T-helper 1 cell treated with Interleukin-12 subunit alpha and Interleukin-12 subunit beta and Interleukin-4 antibody, amounts not matched to agents 30 ng/mL and 1 ng/mL, for 36 hours (primary cell): ENCODE data around the gene SLC38A1. TPM values are rescaled to one million over a fixed set of nuclear protein-coding genes. Genes with fewer than 3 reads are reported as not detected.
"Not testable (repeated sequence)": the region's sequence is repeated elsewhere in the genome, so short reads cannot be mapped to it uniquely, and the experiment has no call there.

ENCODE experiments used
- intact Hi-C: fragments of 100-400 bp; cut with micrococcal nuclease; formaldehyde crosslinking; loops from one replicate; pipeline ENCODE4 v1.15.1; 2024
- total RNA-seq: library from RNA; stranded (reverse); gene quantifications from 2 replicates; pipeline ENCODE4 v1.2.3, GENCODE V29; 2022

The SLC38A1 gene
- total RNA-seq, 1 donor from 2014 or later, result 173 TPM

DNA sequence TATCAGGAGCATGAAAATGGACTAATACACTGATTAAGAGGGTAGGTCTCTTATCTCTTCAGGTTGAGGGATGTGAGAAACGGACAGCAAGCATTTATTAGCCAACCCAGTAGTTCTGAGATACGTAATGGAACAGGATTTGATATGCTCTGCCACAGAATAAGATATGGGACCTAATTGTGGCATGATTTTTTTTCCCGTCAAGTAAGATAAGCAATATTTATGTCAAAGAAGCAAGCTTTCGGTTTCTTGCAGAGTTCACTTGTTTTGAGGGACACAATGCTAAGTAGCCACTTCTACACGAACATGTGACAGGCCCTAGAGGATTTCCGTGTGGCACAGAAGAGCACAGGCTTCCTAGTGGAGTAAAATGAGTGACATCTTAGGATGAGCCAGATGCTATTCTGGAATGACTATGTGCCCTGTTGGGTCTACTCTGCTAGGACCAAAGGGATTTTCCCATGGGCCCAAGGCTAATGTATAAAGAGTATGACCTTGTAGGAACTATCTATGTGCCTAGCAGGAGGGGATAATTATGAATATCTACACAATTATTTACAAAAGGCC is 57.9 kb downstream of the SLC38A1 start:
- intact Hi-C loops, result loop anchor here (1.0 to 10.0 kb wide), 5 partner anchors 8 to 1366 kb away; partner anchors contain the start of gene NELL2

DNA sequence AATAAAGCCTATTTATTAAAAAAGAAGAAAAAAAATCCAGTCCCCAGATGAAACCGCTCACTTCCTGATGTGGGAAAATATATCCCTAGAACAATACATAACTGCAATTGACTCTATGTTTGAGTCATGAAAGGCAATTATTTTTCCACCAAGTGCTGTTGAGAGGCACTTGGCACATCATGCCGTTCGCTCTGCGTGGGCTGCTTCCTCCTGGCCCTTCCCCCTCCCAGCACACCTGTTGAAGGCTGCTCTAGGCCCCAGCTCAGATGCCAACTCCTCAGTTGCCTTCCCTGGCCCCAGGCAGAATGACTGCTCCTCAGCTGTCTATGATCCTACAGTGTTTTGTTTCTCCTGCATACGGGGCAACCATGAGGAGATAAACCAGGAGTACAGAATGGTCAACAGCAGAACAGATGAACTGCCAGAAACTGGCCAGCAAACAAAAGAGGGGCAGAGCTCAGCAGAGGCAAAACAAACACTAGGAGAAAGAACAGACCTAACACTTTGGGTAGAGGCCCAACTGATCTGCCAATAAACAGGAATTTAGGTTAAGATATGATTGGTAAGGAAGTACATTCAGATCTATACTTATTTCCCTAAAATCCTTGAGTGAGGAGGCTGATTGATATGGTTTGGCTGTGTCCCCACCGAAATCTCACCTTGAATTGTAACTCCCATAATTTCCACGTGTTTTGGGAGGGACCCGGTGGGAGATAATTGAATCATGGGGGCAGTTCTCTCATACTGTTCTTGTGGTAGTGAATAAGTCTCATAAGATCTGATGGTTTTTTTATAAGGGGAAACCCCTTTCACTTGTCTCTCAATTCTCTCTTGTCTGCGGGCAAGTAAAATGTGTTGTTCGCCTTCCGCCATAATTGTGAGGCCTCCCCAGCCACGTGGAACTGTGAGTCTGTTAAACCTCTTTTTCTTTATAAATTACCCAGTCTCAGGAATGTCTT is 58.6 kb downstream of the SLC38A1 start:
- intact Hi-C loops, result loop anchor here (1.0 to 10.0 kb wide), 5 partner anchors 9 to 1365 kb away; partner anchors contain the start of gene NELL2

DNA sequence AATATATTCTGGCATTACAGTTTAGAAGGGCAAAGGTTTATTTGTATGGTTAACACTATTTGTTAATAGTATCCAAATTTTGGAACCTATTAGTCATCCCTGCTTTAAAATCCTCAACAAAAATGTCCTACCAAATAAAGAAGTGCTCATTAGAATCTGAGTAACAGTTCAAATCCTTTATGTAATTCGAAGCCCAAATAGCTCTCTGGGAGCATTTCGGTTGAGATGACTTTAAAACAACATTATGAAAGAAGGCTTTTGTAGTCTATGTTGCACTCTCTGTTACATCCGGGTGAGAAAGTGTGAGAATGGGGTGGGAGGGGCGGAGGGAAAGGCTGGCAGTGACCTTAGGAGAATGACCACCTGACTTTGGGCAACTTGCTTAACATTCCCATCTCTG is 59.7 kb downstream of the SLC38A1 start:
- intact Hi-C loops, result no loop called here

DNA sequence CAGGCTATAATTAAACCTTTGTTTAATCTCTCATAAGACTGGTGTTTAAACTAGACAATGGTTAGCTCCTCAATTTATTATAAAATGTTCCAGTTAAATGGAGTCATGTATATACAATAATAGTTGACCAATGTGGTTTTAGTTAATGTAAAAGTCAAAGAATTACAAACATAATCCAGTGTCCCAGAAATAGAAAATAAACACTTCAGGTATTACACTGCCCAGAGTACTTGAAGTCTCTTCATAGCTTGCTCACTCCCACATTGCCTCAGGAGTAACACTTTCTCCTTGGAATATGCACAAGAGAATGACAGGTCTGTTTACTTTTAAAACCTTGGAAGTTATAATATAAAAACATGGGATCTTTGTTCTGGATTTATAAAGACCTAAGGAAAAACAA is 60.5 kb downstream of the SLC38A1 start:
- intact Hi-C loops, result no loop called here

DNA sequence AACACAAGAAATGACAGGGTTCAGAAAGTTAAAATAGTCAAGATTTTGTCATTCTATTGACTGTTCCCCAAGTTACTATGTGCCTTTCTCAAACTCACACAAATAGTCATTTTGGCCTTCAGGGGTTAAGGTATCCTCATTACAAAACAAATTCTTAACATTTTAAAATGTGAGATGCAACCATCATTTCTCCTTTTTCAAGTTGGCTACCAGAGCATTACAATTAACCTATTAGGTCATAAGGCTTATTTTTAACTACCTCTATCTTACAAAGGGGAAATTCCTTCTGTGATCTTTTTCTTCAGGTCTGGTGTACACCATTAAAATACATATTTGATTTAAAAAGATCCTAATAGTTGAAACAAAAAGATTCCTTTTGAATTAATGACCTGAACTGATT is 61.2 kb downstream of the SLC38A1 start:
- intact Hi-C loops, result no loop called here

DNA sequence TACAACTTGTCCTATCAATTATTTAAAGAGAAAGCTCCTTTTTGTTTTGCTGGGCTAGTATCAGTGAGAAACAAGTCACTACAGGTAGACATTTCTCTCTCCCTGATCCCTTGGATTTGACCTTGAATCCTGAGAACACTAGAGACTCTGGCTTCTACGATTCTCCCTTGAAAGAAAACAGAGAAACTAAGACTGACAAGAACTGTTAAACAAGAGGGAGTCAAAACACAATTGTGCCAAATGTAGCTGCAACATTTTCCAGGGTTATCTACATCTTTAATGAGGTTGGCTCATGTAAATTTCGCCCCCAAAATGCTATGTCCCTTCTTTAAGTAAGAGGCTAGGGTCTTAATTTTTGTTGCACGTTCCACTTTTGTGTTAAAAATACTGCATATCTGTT is 62.4 kb downstream of the SLC38A1 start:
- intact Hi-C loops, result no loop called here

DNA sequence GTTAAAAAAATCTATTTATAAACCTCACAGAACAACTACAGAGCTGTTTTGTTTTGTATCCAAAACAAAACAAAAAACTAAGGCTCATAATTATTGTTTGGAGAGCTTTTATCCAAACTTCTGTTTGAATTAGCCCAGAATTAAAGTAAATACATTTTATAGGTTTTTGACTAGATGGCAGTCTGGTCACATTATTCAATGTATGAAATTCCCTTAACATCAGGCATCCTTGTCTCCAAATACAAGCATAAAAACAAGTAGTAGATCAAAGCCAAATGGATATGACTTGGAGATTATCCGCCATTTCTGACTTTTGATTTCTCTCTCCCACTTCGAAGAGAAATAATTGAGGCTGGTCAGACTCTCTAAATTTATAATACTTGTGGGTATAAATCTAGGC is 63.5 kb downstream of the SLC38A1 start:
- intact Hi-C loops, result no loop called here

DNA sequence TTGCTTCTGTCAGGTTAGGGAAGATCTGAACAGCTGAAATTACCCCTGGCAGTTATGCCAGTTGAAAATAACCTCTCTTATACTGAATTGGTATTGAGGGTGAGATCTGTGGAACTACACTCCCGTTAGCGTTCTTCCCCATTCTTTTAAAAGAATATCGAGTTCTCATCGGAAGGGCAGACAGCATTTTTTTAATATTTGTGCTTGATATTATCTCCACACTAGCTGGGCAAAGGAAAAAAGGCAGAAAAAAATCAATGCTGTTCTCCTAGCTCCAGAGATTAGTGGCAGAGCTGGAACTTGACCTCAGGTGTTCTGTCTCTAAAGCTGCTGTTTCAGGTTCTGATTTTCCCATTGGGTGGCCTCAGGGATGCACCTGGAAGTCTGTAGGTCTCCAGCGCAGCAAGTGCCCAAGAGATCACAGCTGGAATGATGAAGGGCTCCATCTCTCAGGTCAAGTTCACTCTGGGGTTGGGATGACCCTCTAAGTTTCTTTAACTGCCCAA is 67.5 kb downstream of the SLC38A1 start:
- intact Hi-C loops, result no loop called here

DNA sequence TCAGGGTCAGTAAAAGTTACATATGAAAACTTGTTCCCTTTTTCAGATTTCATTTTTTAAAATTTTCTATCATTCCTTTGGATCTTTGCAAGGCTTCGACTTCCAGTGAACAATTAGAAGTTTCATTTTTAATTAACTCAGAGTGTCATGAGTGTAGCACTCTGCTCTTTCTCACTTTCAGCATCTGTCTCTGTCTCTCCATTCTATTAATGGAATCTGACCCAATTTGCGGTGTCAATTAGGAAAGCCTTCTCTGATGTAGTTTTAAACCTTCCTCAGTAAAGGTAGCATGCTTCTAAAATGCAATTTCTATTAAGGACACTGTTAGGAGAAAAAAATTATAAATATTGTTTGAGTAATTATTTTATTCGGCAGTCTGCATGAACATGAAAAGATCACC is 68.3 kb downstream of the SLC38A1 start:
- intact Hi-C loops, result no loop called here

DNA sequence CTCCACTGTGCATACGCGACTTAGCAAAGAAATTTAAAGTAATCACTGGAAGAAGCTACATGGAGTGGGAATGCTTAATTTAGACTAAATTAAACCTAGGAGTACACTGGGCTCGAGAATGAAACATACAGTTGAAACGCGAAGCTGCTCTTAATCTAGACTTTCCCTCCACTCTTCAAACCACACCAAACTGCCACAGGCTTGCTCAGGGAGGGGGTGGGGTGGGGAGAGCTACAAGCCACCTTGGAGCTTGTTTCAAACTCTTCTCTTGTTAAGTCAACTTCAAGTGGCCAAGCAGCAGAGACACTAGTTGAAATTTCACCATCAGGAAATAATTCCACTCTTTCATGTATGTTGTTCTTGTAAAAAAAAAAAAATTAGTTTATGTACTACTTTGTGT is 69.9 kb downstream of the SLC38A1 start:
- intact Hi-C loops, result no loop called here

DNA sequence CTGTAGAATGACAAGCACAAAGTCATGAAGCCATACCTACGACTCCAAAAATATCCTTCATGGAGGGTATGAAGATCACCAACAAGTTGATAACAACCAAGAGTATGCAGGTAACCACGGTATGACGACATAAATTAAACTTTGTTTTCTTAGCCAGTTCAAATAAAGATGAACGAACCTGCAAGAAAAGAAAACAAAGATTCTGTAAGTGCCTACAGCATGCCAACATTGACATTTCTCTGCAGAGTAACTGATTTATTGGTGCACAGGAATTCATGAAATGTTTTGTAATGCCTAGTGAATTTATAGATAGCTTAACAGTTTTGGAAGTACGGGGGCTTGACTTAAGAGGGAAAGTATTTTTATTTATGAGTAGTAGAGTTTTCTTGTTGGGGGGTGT is 71.0 kb downstream of the SLC38A1 start:
- intact Hi-C loops, result no loop called here

DNA sequence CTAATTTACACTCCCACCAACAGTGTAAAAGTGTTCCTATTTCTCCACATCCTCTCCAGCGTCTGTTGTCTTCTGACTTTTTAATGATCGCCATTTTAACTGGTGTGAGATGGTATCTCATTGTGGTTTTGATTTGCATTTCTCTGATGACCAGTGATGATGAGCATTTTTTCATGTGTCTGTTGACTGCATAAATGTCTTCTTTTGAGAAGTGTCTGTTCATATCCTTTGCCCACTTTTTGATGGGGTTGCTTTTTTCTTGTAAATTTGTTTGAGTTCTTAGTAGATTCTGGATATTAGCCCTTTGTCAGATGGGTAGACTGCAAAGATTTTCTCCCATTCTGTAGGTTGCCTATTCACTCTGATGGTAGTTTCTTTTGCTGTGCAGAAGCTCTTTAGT is 78.3 kb downstream of the SLC38A1 start:
- intact Hi-C loops, result not testable (repeated sequence)

DNA sequence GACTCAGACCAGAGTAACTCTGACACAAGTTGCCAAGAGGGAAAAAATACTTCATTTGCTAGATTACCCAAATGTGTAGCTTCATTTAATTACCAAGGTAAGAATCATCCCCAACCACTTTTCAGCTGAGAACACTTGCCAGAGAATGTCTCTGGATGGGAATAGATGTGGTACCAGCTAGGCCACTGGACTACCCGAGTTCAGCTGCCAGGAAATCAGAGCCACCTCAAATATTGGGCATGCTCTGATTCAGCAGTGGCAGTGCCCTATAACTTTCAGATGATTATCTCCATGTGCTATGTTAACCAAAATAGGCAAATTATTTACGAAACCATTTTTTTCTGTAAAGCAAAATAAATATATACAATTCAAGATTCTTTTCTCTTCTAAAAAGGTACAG is 80.7 kb downstream of the SLC38A1 start:
- intact Hi-C loops, result no loop called here

DNA sequence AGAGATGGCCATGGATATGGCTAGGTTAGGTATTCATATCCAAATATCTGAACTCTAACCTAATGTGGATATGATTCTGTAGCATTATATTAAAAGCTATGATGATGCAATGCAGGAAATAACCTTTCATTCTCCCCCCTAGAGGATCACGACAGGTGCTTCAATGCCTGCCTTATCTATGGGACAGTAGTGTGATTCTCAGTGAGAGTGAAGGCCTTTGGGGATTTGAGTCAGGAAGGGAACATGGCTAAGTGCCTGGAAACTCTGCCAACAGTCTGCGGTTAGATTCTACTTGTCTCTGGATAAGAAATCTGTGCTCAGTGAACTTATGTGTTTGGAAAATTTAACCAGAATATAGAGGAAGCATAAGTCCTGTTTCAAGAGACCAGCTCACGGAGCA is 81.8 kb downstream of the SLC38A1 start:
- intact Hi-C loops, result no loop called here

DNA sequence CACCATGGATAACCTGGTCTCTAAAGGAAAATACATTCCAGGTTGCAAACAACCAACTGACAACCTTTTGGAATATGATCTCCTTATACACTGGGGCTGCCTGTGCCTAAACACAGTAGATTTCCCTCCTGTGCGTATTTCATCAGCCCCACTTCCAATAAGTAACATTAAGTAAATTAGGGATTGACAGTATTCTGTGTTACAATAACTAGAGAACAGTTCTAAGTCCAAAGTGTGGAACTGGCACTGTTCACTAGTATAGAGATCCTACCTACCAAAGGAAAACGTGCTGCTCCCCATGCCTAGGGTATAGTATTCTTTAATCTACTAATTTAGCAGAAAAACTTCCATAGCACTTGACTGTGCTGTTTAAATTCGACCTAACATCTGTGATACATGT is 82.8 kb downstream of the SLC38A1 start:
- intact Hi-C loops, result no loop called here

DNA sequence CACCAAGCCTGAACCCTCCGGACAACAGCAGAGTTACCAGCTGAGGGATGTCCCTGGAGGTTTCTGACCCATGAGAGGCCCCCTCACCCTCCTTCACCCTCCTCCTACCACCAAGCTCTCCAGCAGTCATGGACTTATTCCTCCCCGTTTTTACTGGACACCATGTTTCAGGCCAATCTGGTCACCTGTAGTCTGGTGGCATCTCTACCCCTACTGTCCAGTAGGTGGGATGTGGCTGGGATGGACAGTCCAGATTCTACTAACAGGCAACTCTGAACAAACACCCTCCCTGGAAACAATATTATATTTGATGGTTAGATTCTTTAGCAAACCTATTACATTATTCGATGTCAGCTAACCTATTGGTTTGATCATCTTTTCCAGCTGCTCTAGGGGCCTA is 83.2 kb downstream of the SLC38A1 start:
- intact Hi-C loops, result no loop called here

DNA sequence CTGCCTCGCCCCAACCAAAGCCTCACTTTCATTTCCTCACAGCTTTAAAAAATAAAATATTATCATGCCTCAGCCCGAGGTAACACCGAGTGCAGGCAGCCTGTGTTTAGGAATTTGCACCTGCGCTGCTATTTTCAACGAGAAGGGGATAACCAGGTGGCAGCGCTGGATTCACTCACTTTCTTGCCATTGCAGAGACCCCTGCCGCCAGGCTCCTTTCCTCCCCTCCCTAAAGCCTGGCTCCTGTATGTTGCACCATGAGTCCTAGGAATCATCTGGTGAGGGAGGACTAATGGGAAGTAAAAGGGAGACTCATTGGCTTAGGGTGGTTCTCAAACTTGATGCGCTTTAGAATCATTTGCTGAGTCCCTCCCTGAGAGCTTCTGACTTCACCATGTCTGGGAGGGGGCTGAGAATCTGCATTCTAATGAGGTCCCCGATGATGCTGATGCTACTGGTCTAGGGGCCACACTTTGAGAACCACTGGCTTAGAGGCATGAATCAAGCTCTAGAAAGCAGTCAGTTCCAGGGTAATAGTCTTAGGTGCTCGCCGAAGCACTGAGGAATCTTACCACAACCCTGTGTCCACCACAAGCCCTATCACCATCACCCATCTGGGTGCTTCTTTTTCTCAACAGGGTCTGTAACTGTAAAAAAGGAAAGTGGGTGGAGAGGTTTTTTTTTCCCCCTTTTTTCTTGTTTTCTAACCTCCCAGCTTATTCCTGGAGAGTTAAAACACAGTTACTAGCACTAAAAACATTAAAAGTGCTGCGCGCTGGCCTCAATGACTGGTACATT is 83.8 kb downstream of the SLC38A1 start:
- intact Hi-C loops, result no loop called here

DNA sequence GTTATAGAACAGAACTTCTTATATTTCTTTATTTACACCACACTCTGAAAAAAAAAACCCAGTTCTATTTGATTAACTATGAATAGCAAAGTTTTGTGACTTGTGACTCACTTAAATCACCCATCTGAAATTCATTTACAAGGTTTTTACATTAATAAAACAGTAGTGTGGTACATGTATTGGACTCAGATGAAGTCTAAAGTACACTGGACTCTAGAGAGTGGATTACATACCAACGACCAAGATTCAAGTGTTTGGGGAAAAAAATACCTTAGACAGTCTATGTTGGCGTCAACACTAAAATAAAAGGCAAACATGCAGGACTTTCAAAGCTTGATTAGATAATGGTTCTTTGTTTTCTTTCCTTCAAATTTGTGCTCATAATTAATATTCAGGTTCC is 85.7 kb downstream of the SLC38A1 start:
- intact Hi-C loops, result no loop called here

DNA sequence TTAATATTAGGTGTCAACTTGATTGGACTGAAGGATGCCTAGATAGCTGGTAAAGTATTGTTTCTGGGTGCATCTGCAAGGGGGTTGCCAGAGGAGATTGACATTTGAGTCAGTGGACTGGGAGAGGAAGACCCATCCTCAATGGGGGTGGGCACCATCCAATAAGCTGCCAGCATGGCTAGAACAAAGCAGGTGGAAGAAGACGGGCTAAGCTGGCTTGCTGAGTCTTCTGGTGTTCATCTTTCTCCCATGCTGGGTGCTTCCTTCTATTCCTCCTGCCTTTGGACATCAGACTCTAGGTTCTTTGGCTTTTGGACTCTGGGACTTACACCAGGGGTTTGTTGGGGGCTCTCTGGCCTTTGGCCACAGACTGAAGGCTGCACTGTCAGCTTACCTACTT is 87.4 kb downstream of the SLC38A1 start:
- intact Hi-C loops, result no loop called here

DNA sequence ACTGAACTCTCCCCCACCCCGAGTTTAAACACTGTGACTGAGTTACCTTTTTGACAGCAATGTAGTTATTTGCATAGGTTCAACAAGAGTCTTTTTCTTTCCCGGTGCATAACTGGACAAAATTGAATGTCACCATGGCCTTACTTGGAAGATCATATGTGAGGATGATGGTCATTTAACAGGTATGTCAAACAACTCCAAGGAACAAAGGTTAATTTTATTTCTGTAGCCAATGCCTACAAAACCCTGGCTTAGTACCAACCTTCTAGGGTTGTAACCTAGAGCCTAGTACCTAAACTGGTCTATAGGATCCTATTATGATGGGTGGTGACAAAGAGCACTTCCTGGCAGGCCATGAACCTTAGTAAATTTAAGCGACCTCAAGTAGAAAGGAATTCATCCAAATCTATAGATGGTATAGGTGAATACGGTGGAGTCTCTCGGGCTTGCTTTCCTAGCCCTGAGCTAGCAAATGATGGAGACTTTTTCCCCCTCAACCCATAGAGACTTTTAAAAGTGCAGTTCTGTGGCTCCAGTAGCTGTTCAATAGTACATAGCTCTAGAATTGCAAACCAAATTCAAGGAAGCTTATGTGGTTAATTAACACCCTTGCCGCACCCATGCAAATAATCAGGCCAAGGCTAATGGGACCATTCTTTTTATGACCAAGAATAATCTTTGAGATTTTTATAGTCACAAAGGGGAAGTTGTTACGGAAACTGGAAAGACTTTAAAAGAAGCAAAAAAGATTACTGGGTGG is 89.0 kb downstream of the SLC38A1 start:
- intact Hi-C loops, result loop anchor here (1.0 kb wide), 1 partner anchor 10 kb away; no protein-coding TSS in a partner anchor
